ENCODE data around the gene NTM. TPM values are rescaled to one million over a fixed set of nuclear protein-coding genes. Genes with fewer than 3 reads are reported as not detected.

The NTM gene
- total RNA-seq, 1 donor from 2014 or later, result 92.1 TPM

DNA sequence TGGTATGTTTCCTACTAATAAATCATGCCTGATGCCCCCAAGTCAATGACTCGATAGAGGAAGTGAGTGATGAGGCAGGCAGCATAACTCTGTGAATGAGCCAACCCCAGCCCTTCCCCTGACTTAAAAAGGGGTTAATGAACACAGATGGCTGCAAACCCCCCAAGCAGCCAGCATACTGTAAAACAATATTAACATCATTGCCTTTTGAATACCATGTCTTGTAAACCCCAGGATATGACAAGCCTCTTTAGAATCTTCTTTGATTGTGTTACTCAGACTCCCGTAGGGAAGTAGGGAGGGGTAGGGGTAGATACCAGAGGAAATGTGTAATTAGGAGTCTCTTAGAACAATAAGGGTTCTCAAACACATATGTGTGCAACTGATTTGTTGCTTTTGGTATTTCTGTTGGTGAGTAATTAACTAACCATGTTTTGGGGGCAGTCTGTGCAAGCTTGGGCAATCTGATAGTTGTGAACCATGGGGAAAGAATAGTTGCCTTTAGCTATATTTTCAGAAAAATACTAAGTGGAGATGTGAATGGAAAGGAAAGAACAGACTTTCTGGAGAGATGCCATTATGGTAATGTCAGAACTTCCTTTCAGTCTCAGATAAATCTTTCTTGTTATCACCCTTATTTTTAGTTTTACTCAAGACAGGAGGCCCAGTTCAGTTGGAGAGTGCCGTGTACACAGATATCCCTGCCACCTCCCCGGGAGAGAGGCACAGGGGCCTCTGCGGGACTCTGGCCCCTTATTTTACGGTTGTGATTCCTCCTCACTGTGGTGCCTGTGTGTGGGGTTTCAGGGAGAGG is 701.8 kb downstream of the NTM start:
- TF ChIP-seq, protein P1, sequence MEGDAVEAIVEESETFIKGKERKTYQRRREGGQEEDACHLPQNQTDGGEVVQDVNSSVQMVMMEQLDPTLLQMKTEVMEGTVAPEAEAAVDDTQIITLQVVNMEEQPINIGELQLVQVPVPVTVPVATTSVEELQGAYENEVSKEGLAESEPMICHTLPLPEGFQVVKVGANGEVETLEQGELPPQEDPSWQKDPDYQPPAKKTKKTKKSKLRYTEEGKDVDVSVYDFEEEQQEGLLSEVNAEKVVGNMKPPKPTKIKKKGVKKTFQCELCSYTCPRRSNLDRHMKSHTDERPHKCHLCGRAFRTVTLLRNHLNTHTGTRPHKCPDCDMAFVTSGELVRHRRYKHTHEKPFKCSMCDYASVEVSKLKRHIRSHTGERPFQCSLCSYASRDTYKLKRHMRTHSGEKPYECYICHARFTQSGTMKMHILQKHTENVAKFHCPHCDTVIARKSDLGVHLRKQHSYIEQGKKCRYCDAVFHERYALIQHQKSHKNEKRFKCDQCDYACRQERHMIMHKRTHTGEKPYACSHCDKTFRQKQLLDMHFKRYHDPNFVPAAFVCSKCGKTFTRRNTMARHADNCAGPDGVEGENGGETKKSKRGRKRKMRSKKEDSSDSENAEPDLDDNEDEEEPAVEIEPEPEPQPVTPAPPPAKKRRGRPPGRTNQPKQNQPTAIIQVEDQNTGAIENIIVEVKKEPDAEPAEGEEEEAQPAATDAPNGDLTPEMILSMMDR (IDR thresholded peaks at IDR 0.05), result no peak
- H3K27me3 Mint-ChIP-seq (ENCODE audit: low read depth), result no peaks in the 10 kb centered on the region

DNA sequence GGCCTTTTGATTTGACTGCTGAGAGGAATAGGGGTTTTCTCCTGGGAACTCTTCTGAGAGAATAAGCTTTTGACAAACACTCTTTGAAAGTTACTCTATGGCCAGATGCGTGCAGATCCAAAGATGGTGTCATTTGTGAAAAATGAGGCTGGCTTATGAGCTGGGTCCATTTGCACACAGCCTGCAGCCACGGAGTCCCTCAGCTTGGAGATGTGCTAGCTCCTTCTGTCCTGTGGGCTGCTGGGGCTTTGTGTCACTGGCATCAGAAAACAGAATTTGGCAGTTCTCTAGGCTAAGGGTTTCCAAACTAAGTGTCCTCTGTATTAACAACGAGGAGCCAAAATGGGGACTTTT is 702.4 kb downstream of the NTM start:
- no peak for DNase-seq (ENCODE audit: low spot score)
- Mint-ChIP-seq H3K9me3 (ENCODE audit: low read depth) (peaks cover 2% of the 10 kb centered on the region), H3K36me3 (ENCODE audit: low read depth) (no peaks in the 10 kb centered on the region), H3K27me3 (ENCODE audit: low read depth) (no peaks in the 10 kb centered on the region), H3K4me1 (ENCODE audit: low read depth) (peaks cover 58% of the 10 kb centered on the region), H3K27ac (ENCODE audit: unreplicated experiment) (peak overlapping the region; percentile 95), H3K4me3 (ENCODE audit: unreplicated experiment) (peak overlapping the region; percentile 41)
- TF ChIP-seq, protein P1 (IDR thresholded peaks at IDR 0.05), result no peak

More for the DNA sequence above, 701.8 kb downstream of the NTM start:
- H3K36me3 Mint-ChIP-seq (ENCODE audit: low read depth), result peaks cover under 1% of the 10 kb centered on the region
- peak overlapping the region; percentile 41 for H3K4me3 Mint-ChIP-seq (ENCODE audit: unreplicated experiment)
- peaks cover 3% of the 10 kb centered on the region for H3K9me3 Mint-ChIP-seq (ENCODE audit: low read depth)
- DNase-seq (ENCODE audit: low spot score), result no peak
- peaks cover 62% of the 10 kb centered on the region for H3K4me1 Mint-ChIP-seq (ENCODE audit: low read depth)
- H3K27ac Mint-ChIP-seq (ENCODE audit: unreplicated experiment), result peak overlapping the region; percentile 95

DNA sequence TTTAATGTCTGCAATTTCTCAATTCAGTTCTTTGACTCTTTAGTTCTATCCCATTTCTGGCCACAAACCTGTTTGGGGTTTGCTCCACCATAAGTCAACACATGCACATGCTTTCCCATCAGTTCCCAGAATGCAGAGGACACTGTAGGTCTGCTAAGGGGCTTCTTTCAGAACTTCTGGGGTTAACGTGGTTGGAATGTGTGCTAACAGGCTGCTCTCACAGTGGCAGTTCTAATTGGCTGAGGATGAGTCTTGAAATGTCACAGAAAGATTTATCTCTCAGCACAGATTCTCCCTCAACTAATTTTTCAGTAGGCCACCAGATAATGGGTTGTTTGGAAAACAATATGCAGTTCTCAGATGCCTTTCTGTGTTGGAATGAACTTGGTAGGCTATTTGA is 703.4 kb downstream of the NTM start:
- H3K4me1 Mint-ChIP-seq (ENCODE audit: low read depth), result peaks cover 51% of the 10 kb centered on the region

DNA sequence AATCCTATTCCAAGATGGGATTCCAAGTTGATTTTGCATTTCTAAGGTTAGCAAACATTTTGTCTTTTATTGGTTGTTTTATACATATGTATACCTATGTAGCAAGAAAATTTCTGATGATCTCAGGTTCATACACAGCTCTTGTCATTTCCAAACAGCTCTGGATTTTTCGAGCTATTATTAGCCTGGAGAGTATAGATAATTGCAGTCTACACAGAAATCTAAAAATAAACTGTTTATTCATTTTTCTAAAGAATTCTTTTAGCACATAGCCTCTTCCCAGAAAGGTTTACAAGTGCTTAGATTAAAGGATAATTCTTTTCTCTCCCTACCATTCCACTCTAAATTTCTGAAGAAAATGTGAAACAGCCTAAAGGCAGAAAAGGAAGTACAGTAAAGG is 705.0 kb downstream of the NTM start:
- no peak overlapping the region for H3K27ac Mint-ChIP-seq (ENCODE audit: unreplicated experiment)
- H3K4me3 Mint-ChIP-seq (ENCODE audit: unreplicated experiment), result no peak overlapping the region
- DNase-seq (ENCODE audit: low spot score), result no peak
- H3K9me3 Mint-ChIP-seq (ENCODE audit: low read depth), result no peaks in the 10 kb centered on the region
- H3K27me3 Mint-ChIP-seq (ENCODE audit: low read depth), result no peaks in the 10 kb centered on the region
- H3K4me1 Mint-ChIP-seq (ENCODE audit: low read depth), result peaks cover 51% of the 10 kb centered on the region
- no peaks in the 10 kb centered on the region for H3K36me3 Mint-ChIP-seq (ENCODE audit: low read depth)
- TF ChIP-seq, protein P1 (IDR thresholded peaks at IDR 0.05), result no peak

More for the DNA sequence above, 703.4 kb downstream of the NTM start:
- H3K27ac Mint-ChIP-seq (ENCODE audit: unreplicated experiment), result peak overlapping the region; percentile 95
- no peaks in the 10 kb centered on the region for H3K27me3 Mint-ChIP-seq (ENCODE audit: low read depth)
- DNase-seq (ENCODE audit: low spot score), result no peak
- TF ChIP-seq, protein P1 (IDR thresholded peaks at IDR 0.05), result no peak
- no peaks in the 10 kb centered on the region for H3K9me3 Mint-ChIP-seq (ENCODE audit: low read depth)
- no peak overlapping the region for H3K4me3 Mint-ChIP-seq (ENCODE audit: unreplicated experiment)
- H3K36me3 Mint-ChIP-seq (ENCODE audit: low read depth), result no peaks in the 10 kb centered on the region

DNA sequence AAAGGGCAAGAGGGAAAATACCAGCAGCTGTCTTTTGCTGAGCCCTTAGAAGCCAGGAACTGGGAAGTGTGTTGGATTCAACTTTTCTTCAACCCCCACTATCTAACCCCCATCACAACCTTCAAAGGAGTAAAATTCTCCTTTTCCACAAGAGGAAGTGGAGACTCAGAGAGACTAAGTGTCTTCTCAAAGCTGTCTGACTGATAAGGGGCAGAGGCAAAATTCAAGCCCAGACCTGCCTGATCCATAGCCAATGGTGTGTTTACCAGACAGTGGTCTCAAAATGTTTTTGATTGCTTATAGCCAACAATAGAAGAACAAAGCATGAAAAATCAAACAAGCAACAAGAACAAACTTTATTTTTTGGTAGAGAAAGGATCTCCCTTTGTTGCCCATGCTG is 707.0 kb downstream of the NTM start:
- TF ChIP-seq, protein P1 (IDR thresholded peaks at IDR 0.05), result no peak
- H3K36me3 Mint-ChIP-seq (ENCODE audit: low read depth), result no peaks in the 10 kb centered on the region
- no peak for DNase-seq (ENCODE audit: low spot score)
- peaks cover 38% of the 10 kb centered on the region for H3K4me1 Mint-ChIP-seq (ENCODE audit: low read depth)
- no peak overlapping the region for H3K4me3 Mint-ChIP-seq (ENCODE audit: unreplicated experiment)
- H3K27ac Mint-ChIP-seq (ENCODE audit: unreplicated experiment), result no peak overlapping the region
- no peaks in the 10 kb centered on the region for H3K27me3 Mint-ChIP-seq (ENCODE audit: low read depth)
- H3K9me3 Mint-ChIP-seq (ENCODE audit: low read depth), result no peaks in the 10 kb centered on the region
